Mesodermal cell (in vitro differentiated cells): Measurements from ENCODE around the gene ISG15. TPM values are rescaled to one million over a fixed set of nuclear protein-coding genes. Genes with fewer than 3 reads are reported as not detected.

ENCODE experiments used
- H3K27ac ChIP-seq: 2 replicates; pipeline ENCODE4 v1.7.0; 2013; ENCODE audit warnings: mild to moderate bottlenecking, low read depth, low read length, moderate library complexity; ENCODE audit not compliant: severe bottlenecking
- H3K36me3 ChIP-seq: 2 replicates; pipeline ENCODE4 v1.7.1; 2013; ENCODE audit warnings: mild to moderate bottlenecking, low read length, moderate library complexity; ENCODE audit not compliant: control insufficient read depth, insufficient read depth
- H3K4me1 ChIP-seq: one replicate; pipeline ENCODE4 v1.7.1; 2013; ENCODE audit warnings: mild to moderate bottlenecking, low read length; ENCODE audit not compliant: insufficient read depth, control insufficient read depth, poor library complexity, severe bottlenecking
- H3K4me3 ChIP-seq: 2 replicates; pipeline ENCODE4 v1.7.0; 2013; ENCODE audit warnings: low read length, control low read depth, mild to moderate bottlenecking; ENCODE audit not compliant: insufficient read depth, poor library complexity, severe bottlenecking; ENCODE audit errors: extremely low read depth
- H3K9me3 ChIP-seq: 2 replicates; pipeline ENCODE4 v1.7.1; 2013; ENCODE audit warnings: mild to moderate bottlenecking, low read length, moderate library complexity; ENCODE audit not compliant: control insufficient read depth
- WGBS, 2 experiments: methylation state at CpG; one replicate each; pipeline ENCODE4 v1.1.5; 2013; ENCODE audit warnings: missing lambda C conversion rate in 2 of 2; ENCODE audit not compliant: insufficient coverage in 2 of 2; 5-methylcytosine and 5-hydroxymethylcytosine counted together
- polyA plus RNA-seq, 2 experiments: library from polyadenylated mRNA; stranded (reverse); fragments of 50-300 nt; gene quantifications; one replicate each; pipeline ENCODE4 v1.2.3, GENCODE V29; 2013

The ISG15 gene
- polyA plus RNA-seq (2013, experiment 1 of 2): 53.2 TPM
- 44.4 TPM for polyA plus RNA-seq (2013, experiment 2 of 2)

GRCh38 chr1:1013105-1013921 is at the start of gene ISG15:
Gene ISG15, plus strand, starts transcription at chr1:1013497. Its CDS starts 77 bp downstream, at chr1:1013574.
- H3K27ac ChIP-seq: peak within 1 kb of the TSS; percentile 37
- WGBS, 2 experiments: 11% methylated on average over 19 to 23 of the region's 30 CpGs
- H3K9me3 ChIP-seq: no peaks in the 10 kb centered on the region
- no peaks in the 10 kb centered on the region for H3K36me3 ChIP-seq
- peak within 1 kb of the TSS; percentile 41 for H3K4me3 ChIP-seq
- H3K4me1 ChIP-seq: peaks cover 7% of the 10 kb centered on the region

DNA sequence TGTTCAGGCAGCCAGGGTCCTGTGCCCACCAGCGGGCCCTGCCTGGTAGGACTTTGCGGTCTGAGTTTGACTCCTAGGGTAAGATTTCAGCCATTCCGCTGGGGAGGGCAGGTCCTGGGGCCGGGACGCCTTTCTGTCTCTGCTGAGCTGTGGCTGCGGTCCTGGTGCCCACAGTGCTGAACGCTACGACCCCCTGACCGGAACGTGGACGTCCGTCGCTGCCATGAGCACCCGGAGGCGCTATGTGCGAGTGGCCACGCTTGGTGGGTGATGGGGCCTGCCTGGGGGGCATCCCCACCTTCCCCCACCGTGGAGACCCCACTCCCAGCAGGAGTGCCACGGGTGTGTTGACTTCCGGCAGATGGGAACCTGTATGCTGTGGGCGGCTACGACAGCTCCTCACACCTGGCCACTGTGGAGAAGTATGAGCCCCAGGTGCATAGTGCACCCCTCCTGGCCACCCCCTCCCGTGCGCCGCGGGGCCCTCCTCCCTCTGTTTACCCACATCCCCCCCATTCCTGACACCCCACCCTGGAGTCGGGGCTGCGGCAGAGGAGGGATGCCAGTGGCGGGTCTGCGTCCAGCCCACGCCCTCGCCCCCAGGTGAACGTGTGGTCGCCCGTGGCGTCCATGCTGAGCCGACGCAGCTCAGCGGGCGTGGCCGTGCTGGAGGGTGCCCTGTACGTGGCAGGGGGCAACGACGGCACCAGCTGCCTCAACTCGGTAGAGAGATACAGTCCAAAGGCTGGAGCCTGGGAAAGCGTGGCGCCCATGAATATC is 49.4 kb upstream of the ISG15 start:
- peaks cover 13% of the 10 kb centered on the region for H3K4me1 ChIP-seq
- H3K4me3 ChIP-seq: no peak overlapping the region
- H3K9me3 ChIP-seq: no peaks in the 10 kb centered on the region
- peaks cover 33% of the 10 kb centered on the region for H3K36me3 ChIP-seq
- WGBS, 2 experiments: 97 to 98% methylated on average over 31 to 41 of the region's 47 CpGs
- H3K27ac ChIP-seq: no peak overlapping the region

GRCh38 chr1:964691-965525 is 48.4 kb upstream of the ISG15 start:
- WGBS, 2 experiments: 95% methylated on average over 18 to 26 of the region's 51 CpGs
- Histone ChIP-seq H3K4me3 (no peak overlapping the region), H3K27ac (no peak overlapping the region), H3K36me3 (peaks cover 33% of the 10 kb centered on the region), H3K9me3 (no peaks in the 10 kb centered on the region), H3K4me1 (peaks cover 13% of the 10 kb centered on the region)

- Histone ChIP-seq H3K4me1 (peaks cover 13% of the 10 kb centered on the region), H3K4me3 (no peak overlapping the region), H3K27ac (no peak overlapping the region), H3K36me3 (peaks cover 33% of the 10 kb centered on the region), H3K9me3 (no peaks in the 10 kb centered on the region)
- WGBS, 2 experiments: 92 to 94% methylated on average over 23 to 25 of the region's 26 CpGs
Measured at GRCh38 chr1:965526-966134, 47.7 kb upstream of the ISG15 start.

DNA sequence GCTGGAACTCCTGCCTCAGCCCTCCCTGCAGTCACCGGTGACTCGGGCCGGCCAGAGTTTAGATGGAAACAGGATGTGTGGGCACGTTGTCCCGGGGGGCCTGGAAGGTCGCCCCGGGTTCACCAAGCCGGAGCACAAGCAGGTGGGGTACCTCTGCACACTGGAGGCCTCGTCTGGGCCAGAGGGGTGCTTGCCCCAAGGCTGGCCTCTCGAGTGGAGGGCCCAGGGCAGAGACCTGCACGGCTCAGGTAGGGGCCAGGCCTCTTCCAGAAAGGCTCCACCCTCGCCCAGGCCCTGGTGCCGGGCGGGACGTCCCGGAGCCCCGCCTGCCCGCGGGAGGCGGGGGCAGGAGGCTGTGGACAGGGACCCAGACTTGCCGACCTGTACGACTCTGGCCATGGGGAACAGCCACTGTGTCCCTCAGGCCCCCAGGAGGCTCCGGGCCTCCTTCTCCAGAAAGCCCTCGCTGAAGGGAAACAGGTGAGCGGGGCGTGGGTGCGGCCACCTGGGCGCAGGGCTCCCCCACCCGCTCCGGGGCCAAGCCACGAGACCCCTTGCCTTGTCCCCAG is 47.1 kb upstream of the ISG15 start, which contains the start of gene PLEKHN1:
Gene PLEKHN1, plus strand, starts transcription at position 348 of the 569 bp plus-strand sequence. Its CDS starts 50 bp downstream, at position 398.
- Histone ChIP-seq H3K9me3 (no peaks in the 10 kb centered on the region), H3K36me3 (peaks cover 33% of the 10 kb centered on the region), H3K4me1 (peaks cover 13% of the 10 kb centered on the region), H3K4me3 (peak within 1 kb of the TSS; percentile 35), H3K27ac (no peak within 1 kb of the TSS)
- WGBS, 2 experiments: 21 to 24% methylated on average over 29 to 30 of the region's 31 CpGs

GRCh38 chr1:966704-967300 is 46.5 kb upstream of the ISG15 start:
- H3K9me3 ChIP-seq: no peaks in the 10 kb centered on the region
- no peak overlapping the region for H3K27ac ChIP-seq
- H3K4me3 ChIP-seq: peak overlapping the region; percentile 35
- peaks cover 33% of the 10 kb centered on the region for H3K36me3 ChIP-seq
- WGBS, 2 experiments: 4 to 5% methylated on average over 55 to 57 of the region's 60 CpGs
- H3K4me1 ChIP-seq: peaks cover 13% of the 10 kb centered on the region

GRCh38 chr1:967466-968343 is 45.6 kb upstream of the ISG15 start:
- Histone ChIP-seq H3K9me3 (no peaks in the 10 kb centered on the region), H3K27ac (no peak overlapping the region), H3K4me3 (no peak overlapping the region), H3K4me1 (peaks cover 13% of the 10 kb centered on the region), H3K36me3 (peaks cover 26% of the 10 kb centered on the region)
- 76 to 77% methylated on average over 17 to 18 of the region's 23 CpGs for WGBS, 2 experiments

GRCh38 chr1:969260-969855 is 43.9 kb upstream of the ISG15 start:
- Histone ChIP-seq H3K9me3 (no peaks in the 10 kb centered on the region), H3K27ac (no peak overlapping the region), H3K4me3 (no peak overlapping the region), H3K36me3 (peaks cover 10% of the 10 kb centered on the region), H3K4me1 (peaks cover 13% of the 10 kb centered on the region)
- 83 to 85% methylated on average over 15 of the region's 15 CpGs for WGBS, 2 experiments
